Thyroid gland (tissue), 4 donors: ENCODE results near the gene SORCS2. TPM values are rescaled to one million over a fixed set of nuclear protein-coding genes. Genes with fewer than 3 reads are reported as not detected.

Source experiments
- DNase-seq, 2 donors: peaks; one replicate each; pipeline ENCODE4 v3.0.0-alpha.2; 2019
- H3K27ac ChIP-seq, 3 donors: fragments of 200-600 bp; sonication (generic); 1 replicate in 2 of 3; 2 replicates in 1 of 3; pipeline ENCODE4 v1.5.1; 2016 to 2019; ENCODE audit warnings: mild to moderate bottlenecking in 1 of 3, moderate library complexity in 1 of 3
- H3K27me3 ChIP-seq: fragments of 200-600 bp; sonication (generic); one replicate; pipeline ENCODE4 v1.5.1; 2019
- H3K36me3 ChIP-seq, 2 donors: fragments of 200-600 bp; sonication (generic); one replicate each; pipeline ENCODE4 v1.5.1; 2016 to 2019
- H3K4me1 ChIP-seq, 2 donors: fragments of 200-600 bp; sonication (generic); one replicate each; pipeline ENCODE4 v1.5.1; 2017 to 2019
- H3K4me3 ChIP-seq, 3 donors: fragments of 200-600 bp; sonication (generic); replicated peaks in 1 of 3; 1 replicate in 2 of 3; 2 replicates in 1 of 3; pipeline ENCODE4 v1.5.1; 2016; ENCODE audit warnings: mild to moderate bottlenecking in 1 of 3
- H3K9me3 ChIP-seq: fragments of 200-600 bp; sonication (generic); one replicate; pipeline ENCODE4 v1.5.1; 2017
- POLR2A ChIP-seq, 2 donors: fragments of 450-650 bp; IDR thresholded peaks; one replicate each; pipeline ENCODE4 v1.6.1; 2017; ENCODE audit warnings: antibody characterized with exemption in 2 of 2, mild to moderate bottlenecking in 2 of 2, moderate library complexity in 1 of 2
- WGBS, 2 donors: methylation state at CpG; one replicate each; pipeline ENCODE4 v1.1.5; 2017; 5-methylcytosine and 5-hydroxymethylcytosine counted together
- intact Hi-C: fragments of 100-400 bp; cut with DNase I; formaldehyde crosslinking; loops from one replicate; pipeline ENCODE4 v1.15.1; 2023
- total RNA-seq, 4 donors: library from RNA; depleted of rRNA; stranded (reverse); fragments of >200 nt; gene quantifications; one replicate each; pipeline ENCODE4 v1.2.3, GENCODE V29; 2016
- TF ChIP-seq, protein P1 (sequence below), 6 experiments: fragments of 200-600 bp in 3 of 6; fragments of 450-650 bp in 3 of 6; sonication (generic) in 3 of 6; IDR thresholded peaks; one replicate each; pipeline ENCODE4 v1.5.1; 2016 to 2019; ENCODE audit warnings: antibody characterized with exemption in 6 of 6, mild to moderate bottlenecking in 2 of 6, inconsistent platforms in 1 of 6, moderate library complexity in 1 of 6

Gene SORCS2
- total RNA-seq, 4 donors from 2014 or later = 1.7 to 13.6 (median 3.6) TPM

DNA sequence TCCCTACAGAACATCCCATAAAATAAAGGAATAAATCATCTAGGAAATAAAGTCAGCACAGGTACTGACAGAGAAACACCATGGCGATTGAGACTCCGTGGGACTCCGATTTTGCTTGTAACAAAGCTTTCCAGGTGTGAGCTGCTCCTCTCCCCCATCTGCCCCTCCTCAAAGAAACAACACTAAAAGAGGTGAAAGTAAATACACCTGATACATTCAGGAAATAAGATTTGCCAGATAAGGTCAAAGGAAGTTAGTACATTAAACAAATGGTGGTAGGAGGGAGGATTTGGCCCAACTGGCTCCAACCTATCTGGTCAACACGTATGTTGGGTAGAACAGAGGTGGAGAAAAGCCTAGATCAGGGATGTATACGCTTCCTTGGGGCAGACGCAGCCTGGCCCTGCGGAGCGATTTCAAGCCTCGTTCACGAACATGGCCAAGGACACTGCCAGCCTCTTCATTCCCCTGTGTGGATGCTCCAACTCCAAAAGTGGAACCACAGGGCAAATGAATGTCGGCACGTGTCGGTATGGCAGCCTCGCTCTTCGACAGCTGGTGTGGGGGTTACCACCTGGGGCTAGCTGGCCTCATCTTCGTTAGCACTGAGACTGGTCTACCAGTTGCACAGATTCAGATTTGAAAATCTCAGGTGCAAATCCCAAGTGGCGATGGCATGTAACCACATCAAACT lies 584.8 kb downstream of the SORCS2 start:
- Histone ChIP-seq H3K9me3 (no peaks in the 10 kb centered on the region), H3K4me3 (no peak overlapping the region), H3K4me1 (peaks cover 13 to 26% of the 10 kb centered on the region in 2 donors), H3K27ac (no peak overlapping the region), H3K27me3 (no peaks in the 10 kb centered on the region), H3K36me3 (peaks cover 0 to 21% of the 10 kb centered on the region in 2 donors)
- WGBS, 2 donors = 97% methylated on average over 17 of the region's 17 CpGs
- no peak for TF ChIP-seq POLR2A (IDR thresholded peaks at IDR 0.05)
- TF ChIP-seq, protein P1, sequence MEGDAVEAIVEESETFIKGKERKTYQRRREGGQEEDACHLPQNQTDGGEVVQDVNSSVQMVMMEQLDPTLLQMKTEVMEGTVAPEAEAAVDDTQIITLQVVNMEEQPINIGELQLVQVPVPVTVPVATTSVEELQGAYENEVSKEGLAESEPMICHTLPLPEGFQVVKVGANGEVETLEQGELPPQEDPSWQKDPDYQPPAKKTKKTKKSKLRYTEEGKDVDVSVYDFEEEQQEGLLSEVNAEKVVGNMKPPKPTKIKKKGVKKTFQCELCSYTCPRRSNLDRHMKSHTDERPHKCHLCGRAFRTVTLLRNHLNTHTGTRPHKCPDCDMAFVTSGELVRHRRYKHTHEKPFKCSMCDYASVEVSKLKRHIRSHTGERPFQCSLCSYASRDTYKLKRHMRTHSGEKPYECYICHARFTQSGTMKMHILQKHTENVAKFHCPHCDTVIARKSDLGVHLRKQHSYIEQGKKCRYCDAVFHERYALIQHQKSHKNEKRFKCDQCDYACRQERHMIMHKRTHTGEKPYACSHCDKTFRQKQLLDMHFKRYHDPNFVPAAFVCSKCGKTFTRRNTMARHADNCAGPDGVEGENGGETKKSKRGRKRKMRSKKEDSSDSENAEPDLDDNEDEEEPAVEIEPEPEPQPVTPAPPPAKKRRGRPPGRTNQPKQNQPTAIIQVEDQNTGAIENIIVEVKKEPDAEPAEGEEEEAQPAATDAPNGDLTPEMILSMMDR (IDR thresholded peaks at IDR 0.05) = no peak
- no peak for DNase-seq
- intact Hi-C loops = no loop called here

DNA sequence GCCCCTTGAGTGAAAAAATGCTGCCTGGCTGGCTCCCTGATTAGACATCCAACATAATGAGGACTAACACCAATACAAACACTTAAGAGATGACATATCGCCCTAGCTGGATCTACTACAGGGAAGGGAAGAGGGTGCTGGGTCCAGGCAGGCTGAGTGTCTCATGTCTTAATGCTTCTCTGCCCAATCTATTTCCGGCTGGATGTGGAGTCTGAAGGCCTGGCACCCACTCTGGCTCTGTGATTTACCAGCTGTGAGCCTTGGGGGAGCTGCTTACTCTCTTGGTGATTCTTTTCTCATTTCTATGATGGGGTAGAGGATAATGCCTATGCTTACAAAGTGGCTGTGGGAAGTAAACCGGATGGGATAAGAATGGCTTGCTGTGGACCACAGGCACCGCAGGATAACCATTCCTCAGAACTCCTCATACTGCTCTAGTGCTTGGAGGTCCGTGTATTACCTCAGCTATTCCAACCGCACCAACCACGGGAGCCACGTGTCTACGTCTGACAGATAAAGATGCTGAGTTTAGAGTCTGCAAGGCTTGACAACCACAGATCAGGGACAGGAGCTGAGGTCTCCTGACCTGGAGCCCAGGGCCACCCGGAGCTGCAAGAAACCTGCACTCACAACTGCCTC lies 585.7 kb downstream of the SORCS2 start:
- intact Hi-C loops = no loop called here
- Histone ChIP-seq H3K9me3 (no peaks in the 10 kb centered on the region), H3K27ac (no peak overlapping the region), H3K4me1 (peaks cover 13 to 33% of the 10 kb centered on the region in 2 donors), H3K36me3 (peaks cover 0 to 13% of the 10 kb centered on the region in 2 donors), H3K4me3 (no peak overlapping the region), H3K27me3 (no peaks in the 10 kb centered on the region)
- no peak for DNase-seq
- WGBS, 2 donors = 95% methylated on average over 10 of the region's 10 CpGs
- TF ChIP-seq, protein P1 (IDR thresholded peaks at IDR 0.05) = no peak
- no peak for TF ChIP-seq POLR2A (IDR thresholded peaks at IDR 0.05)

GRCh38 chr4:7778510-7779431 lies 586.4 kb downstream of the SORCS2 start:
- Histone ChIP-seq H3K9me3 (no peaks in the 10 kb centered on the region), H3K4me3 (peak overlapping the region in 1 of 3 donors; percentile 12), H3K4me1 (peaks cover 10 to 31% of the 10 kb centered on the region in 2 donors), H3K27me3 (no peaks in the 10 kb centered on the region), H3K27ac (peak overlapping the region in 1 of 3 donors; percentile 34), H3K36me3 (peaks cover 0 to 9% of the 10 kb centered on the region in 2 donors)
- intact Hi-C loops = no loop called here
- DNase-seq = no peak
- 66 to 71% methylated on average over 22 to 24 of the region's 24 CpGs for WGBS, 2 donors
- no peak for TF ChIP-seq POLR2A (IDR thresholded peaks at IDR 0.05)
- TF ChIP-seq, protein P1 (IDR thresholded peaks at IDR 0.05) = no peak

GRCh38 chr4:7779432-7779768 lies 587.1 kb downstream of the SORCS2 start:
- Histone ChIP-seq H3K27ac (no peak overlapping the region), H3K4me1 (peaks cover 4 to 24% of the 10 kb centered on the region in 2 donors), H3K9me3 (no peaks in the 10 kb centered on the region), H3K36me3 (peaks cover 0 to 9% of the 10 kb centered on the region in 2 donors), H3K4me3 (peak overlapping the region in 1 of 3 donors; percentile 12), H3K27me3 (no peaks in the 10 kb centered on the region)
- intact Hi-C loops = no loop called here
- DNase-seq = no peak
- TF ChIP-seq, protein P1 (IDR thresholded peaks at IDR 0.05) = no peak
- TF ChIP-seq POLR2A (IDR thresholded peaks at IDR 0.05) = no peak
- 82 to 83% methylated on average over 5 of the region's 5 CpGs for WGBS, 2 donors
